ENCODE data around the gene SMOC2. TPM values are rescaled to one million over a fixed set of nuclear protein-coding genes. Genes with fewer than 3 reads are reported as not detected.

Gene SMOC2
- total and polyA plus RNA-seq, 2 experiments from 2014 or later: 51.0 to 88.7 TPM

DNA sequence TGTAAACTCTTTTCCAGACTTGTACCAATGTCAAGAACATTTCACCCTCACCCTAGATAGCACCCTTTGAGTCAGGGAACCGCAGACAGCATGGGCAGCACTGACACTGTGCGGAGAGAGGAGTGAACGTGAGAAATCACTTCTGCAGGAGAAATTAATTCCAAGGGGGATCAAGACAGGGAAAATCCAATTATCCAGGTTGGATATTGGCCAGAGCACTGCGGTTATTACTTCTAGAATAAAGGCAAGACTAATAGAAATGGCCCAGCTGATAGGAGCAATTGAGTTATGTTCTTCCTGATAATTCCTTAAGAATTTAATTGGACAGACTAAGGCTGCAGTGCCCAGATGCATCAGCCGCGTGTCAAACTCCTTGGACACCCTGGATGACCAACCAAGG lies 179.6 kb downstream of the SMOC2 start:
- no peak for DNase-seq (ENCODE audit: low spot score)
- H3K4me1 ChIP-seq (ENCODE audit: insufficient read depth): peaks cover 3% of the 10 kb centered on the region
- no peaks in the 10 kb centered on the region for H3K9me3 ChIP-seq (ENCODE audit: low read depth)
- no peak overlapping the region for H3K4me2 ChIP-seq
- H4K20me1 ChIP-seq (ENCODE audit: insufficient read depth, poor library complexity, severe bottlenecking): no peaks in the 10 kb centered on the region
- H3K4me3 ChIP-seq: no peak overlapping the region
- H3K36me3 ChIP-seq (replicated peaks; ENCODE audit: insufficient read depth, low read depth): no peaks in the 10 kb centered on the region
- H2AFZ ChIP-seq: no peak overlapping the region
- H3K9me2 ChIP-seq (replicated peaks; ENCODE audit: insufficient read depth): no peaks in the 10 kb centered on the region
- H3K27ac ChIP-seq: no peak overlapping the region
- TF ChIP-seq EZH2phosphoT487 (IDR thresholded peaks at IDR 0.05; ENCODE audit: low read depth, severe bottlenecking, unreplicated experiment) (no peak), EZH2 (IDR thresholded peaks at IDR 0.05; ENCODE audit: borderline replicate concordance) (no peak)
- TF ChIP-seq, protein P1, sequence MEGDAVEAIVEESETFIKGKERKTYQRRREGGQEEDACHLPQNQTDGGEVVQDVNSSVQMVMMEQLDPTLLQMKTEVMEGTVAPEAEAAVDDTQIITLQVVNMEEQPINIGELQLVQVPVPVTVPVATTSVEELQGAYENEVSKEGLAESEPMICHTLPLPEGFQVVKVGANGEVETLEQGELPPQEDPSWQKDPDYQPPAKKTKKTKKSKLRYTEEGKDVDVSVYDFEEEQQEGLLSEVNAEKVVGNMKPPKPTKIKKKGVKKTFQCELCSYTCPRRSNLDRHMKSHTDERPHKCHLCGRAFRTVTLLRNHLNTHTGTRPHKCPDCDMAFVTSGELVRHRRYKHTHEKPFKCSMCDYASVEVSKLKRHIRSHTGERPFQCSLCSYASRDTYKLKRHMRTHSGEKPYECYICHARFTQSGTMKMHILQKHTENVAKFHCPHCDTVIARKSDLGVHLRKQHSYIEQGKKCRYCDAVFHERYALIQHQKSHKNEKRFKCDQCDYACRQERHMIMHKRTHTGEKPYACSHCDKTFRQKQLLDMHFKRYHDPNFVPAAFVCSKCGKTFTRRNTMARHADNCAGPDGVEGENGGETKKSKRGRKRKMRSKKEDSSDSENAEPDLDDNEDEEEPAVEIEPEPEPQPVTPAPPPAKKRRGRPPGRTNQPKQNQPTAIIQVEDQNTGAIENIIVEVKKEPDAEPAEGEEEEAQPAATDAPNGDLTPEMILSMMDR (IDR thresholded peaks at IDR 0.05; ENCODE audit: poor library complexity): no peak
- no peaks in the 10 kb centered on the region for H3K79me2 ChIP-seq
- 64% methylated on average over 6 of the region's 6 CpGs for WGBS (ENCODE audit: low lambda C conversion rate, missing lambda C conversion rate)
- H3K27me3 ChIP-seq: no peaks in the 10 kb centered on the region

DNA sequence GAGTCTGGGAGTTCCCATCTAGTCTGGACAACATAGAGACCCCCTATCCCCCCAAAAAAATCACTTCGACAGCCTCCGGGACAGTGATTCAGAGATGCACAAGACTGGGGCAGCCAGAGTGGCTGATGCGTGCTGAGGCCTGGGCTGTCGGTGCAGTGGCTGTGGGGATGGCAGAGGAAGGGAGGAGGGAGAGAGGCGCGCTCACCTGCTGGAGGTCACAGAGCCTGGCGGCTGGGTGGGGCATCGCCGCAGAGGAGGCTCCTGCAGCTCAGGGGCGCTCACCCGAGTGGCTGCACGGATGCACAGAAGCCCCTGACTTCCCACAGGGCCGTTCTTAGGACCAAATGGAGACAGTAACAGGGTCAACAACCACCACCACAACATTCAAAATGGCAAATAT lies 182.8 kb downstream of the SMOC2 start:
- Histone ChIP-seq H3K27ac (no peak overlapping the region), H2AFZ (no peak overlapping the region), H3K4me3 (no peak overlapping the region), H3K4me1 (ENCODE audit: insufficient read depth) (peaks cover under 1% of the 10 kb centered on the region), H4K20me1 (ENCODE audit: insufficient read depth, poor library complexity, severe bottlenecking) (no peaks in the 10 kb centered on the region), H3K9me2 (replicated peaks; ENCODE audit: insufficient read depth) (no peaks in the 10 kb centered on the region), H3K36me3 (replicated peaks; ENCODE audit: insufficient read depth, low read depth) (no peaks in the 10 kb centered on the region), H3K9me3 (ENCODE audit: low read depth) (no peaks in the 10 kb centered on the region), H3K27me3 (no peaks in the 10 kb centered on the region), H3K4me2 (no peak overlapping the region), H3K79me2 (no peaks in the 10 kb centered on the region)
- WGBS (ENCODE audit: low lambda C conversion rate, missing lambda C conversion rate): 95% methylated on average over 13 of the region's 13 CpGs
- TF ChIP-seq EZH2phosphoT487 (IDR thresholded peaks at IDR 0.05; ENCODE audit: low read depth, severe bottlenecking, unreplicated experiment) (no peak), EZH2 (IDR thresholded peaks at IDR 0.05; ENCODE audit: borderline replicate concordance) (no peak)
- TF ChIP-seq, protein P1 (IDR thresholded peaks at IDR 0.05; ENCODE audit: poor library complexity): no peak
- no peak for DNase-seq (ENCODE audit: low spot score)

DNA sequence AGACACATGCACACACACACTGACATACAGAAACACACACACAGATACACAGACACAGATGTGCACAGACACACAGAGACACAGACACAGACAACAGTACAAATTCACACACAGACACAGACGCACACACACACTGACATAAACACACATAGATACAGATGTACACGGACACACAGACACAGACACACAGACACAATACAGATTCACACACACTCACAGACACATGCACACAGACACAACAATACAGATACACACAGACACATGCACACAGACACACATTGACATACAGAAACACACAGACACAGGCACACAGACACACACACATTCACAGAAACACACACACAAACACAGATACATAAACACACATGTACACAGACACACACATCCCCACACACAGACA lies 183.6 kb downstream of the SMOC2 start:
- no peak for TF ChIP-seq EZH2 (IDR thresholded peaks at IDR 0.05; ENCODE audit: borderline replicate concordance)
- TF ChIP-seq, protein P1 (IDR thresholded peaks at IDR 0.05; ENCODE audit: poor library complexity): no peak
- no peak for TF ChIP-seq EZH2phosphoT487 (IDR thresholded peaks at IDR 0.05; ENCODE audit: low read depth, severe bottlenecking, unreplicated experiment)
- no peaks in the 10 kb centered on the region for H3K9me2 ChIP-seq (replicated peaks; ENCODE audit: insufficient read depth)
- DNase-seq (ENCODE audit: low spot score): no peak

DNA sequence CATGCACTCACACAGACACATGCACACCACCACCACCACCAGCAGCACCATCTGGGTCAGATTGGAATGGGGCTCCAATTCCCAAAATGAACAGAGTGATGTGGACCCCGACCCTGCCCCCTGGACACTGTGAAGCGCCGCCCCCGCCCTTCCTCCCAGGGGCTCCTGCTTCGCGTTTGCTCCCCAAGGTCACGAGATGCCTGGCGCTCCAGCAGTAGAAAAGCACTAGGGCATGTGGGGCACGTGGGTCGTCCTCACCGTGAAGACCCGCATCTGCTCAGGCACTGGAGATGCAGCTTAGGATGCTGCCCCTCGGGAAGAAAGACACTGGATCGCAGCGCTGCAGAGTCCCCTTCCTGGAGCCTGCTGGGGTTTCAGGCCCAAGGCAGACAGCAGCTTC lies 184.0 kb downstream of the SMOC2 start:
- Histone ChIP-seq H3K27ac (no peak overlapping the region), H2AFZ (no peak overlapping the region)

More for the DNA sequence above, 183.6 kb downstream of the SMOC2 start:
- Histone ChIP-seq H3K4me2 (no peak overlapping the region), H3K79me2 (no peaks in the 10 kb centered on the region), H3K4me3 (no peak overlapping the region), H3K4me1 (ENCODE audit: insufficient read depth) (no peaks in the 10 kb centered on the region), H3K27ac (no peak overlapping the region), H4K20me1 (ENCODE audit: insufficient read depth, poor library complexity, severe bottlenecking) (no peaks in the 10 kb centered on the region), H3K27me3 (no peaks in the 10 kb centered on the region), H2AFZ (no peak overlapping the region), H3K9me3 (ENCODE audit: low read depth) (no peaks in the 10 kb centered on the region), H3K36me3 (replicated peaks; ENCODE audit: insufficient read depth, low read depth) (no peaks in the 10 kb centered on the region)
- WGBS (ENCODE audit: low lambda C conversion rate, missing lambda C conversion rate): 98% methylated on average over 2 of the region's 2 CpGs

More for the DNA sequence above, 184.0 kb downstream of the SMOC2 start:
- H3K27me3 ChIP-seq: no peaks in the 10 kb centered on the region
- no peaks in the 10 kb centered on the region for H3K9me3 ChIP-seq (ENCODE audit: low read depth)
- H3K36me3 ChIP-seq (replicated peaks; ENCODE audit: insufficient read depth, low read depth): no peaks in the 10 kb centered on the region
- H3K4me3 ChIP-seq: no peak overlapping the region
- WGBS (ENCODE audit: low lambda C conversion rate, missing lambda C conversion rate): 93% methylated on average over 15 of the region's 15 CpGs
- TF ChIP-seq, protein P1 (IDR thresholded peaks at IDR 0.05; ENCODE audit: poor library complexity): no peak
- TF ChIP-seq EZH2 (IDR thresholded peaks at IDR 0.05; ENCODE audit: borderline replicate concordance): no peak
- TF ChIP-seq EZH2phosphoT487 (IDR thresholded peaks at IDR 0.05; ENCODE audit: low read depth, severe bottlenecking, unreplicated experiment): no peak
- H3K9me2 ChIP-seq (replicated peaks; ENCODE audit: insufficient read depth): no peaks in the 10 kb centered on the region
- DNase-seq (ENCODE audit: low spot score): no peak
- H4K20me1 ChIP-seq (ENCODE audit: insufficient read depth, poor library complexity, severe bottlenecking): no peaks in the 10 kb centered on the region
- no peaks in the 10 kb centered on the region for H3K4me1 ChIP-seq (ENCODE audit: insufficient read depth)
- no peaks in the 10 kb centered on the region for H3K79me2 ChIP-seq
- H3K4me2 ChIP-seq: no peak overlapping the region
